NCI-H2029 (cell line): ENCODE results near the gene SMIM28.

Experiments used
- DNase-seq: peaks from one replicate; lab custom pipeline; 2025; lab: John Stamatoyannopoulos, UW

The SMIM28 gene

GRCh38 chr6:138430361-138431145 lies 52.8 kb downstream of the SMIM28 start:
- no peak for DNase-seq

- no peak for DNase-seq
Measured at GRCh38 chr6:138431256-138432062, 53.8 kb downstream of the SMIM28 start.

GRCh38 chr6:138432063-138432356 lies 54.3 kb downstream of the SMIM28 start:
- DNase-seq: no peak
